K562 (cell line): ENCODE data around the gene ERO1B. TPM values are rescaled to one million over a fixed set of nuclear protein-coding genes. Genes with fewer than 3 reads are reported as not detected.

Source experiments
- BACH1 ChIP-seq: fragments of 200-800 bp; sonication (Bioruptor generic); IDR thresholded peaks from 2 replicates; pipeline ENCODE4 v1.6.1; 2016; ENCODE audit warnings: missing genetic modification characterization, missing compliant biosample characterization
- polyA plus RNA-seq, 8 experiments: library from polyadenylated mRNA; depleted of rRNA in 4 of 8; stranded (reverse) in 5 of 8; unstranded in 3 of 8; fragments of >200 nt; fragmentation: Nextera tagmentation in 2 of 8; fragmentation: Illumina TruSeq in 1 of 8; extraction: Ambion mirVana in 2 of 8; extraction: Trizol in 1 of 8; gene quantifications; 2 replicates each; pipeline versions ENCODE4 v1.2.1 to v1.2.3, GENCODE V29; 2011 to 2014; ENCODE audit warnings: inconsistent platforms in 1 of 8, missing spikeins in 1 of 8
- total RNA-seq, 7 experiments: library from RNA; depleted of rRNA in 6 of 7; stranded (reverse); fragments of >200 nt in 6 of 7; fragmentation: Illumina TruSeq in 2 of 7; extraction: Trizol in 2 of 7; gene quantifications; 2 replicates each; pipeline versions ENCODE4 v1.2.1 to v1.2.3, GENCODE V29; 2011 to 2021; ENCODE audit warnings: low replicate concordance in 1 of 7
- TF ChIP-seq, protein P1 (sequence below): fragments of 450-650 bp; IDR thresholded peaks from 2 replicates; pipeline ENCODE4 v1.6.1; 2017; ENCODE audit warnings: antibody characterized with exemption, mild to moderate bottlenecking
- TF ChIP-seq, protein P2 (sequence below): fragments of 250-450 bp; sonication (Bioruptor Pico); IDR thresholded peaks from 2 replicates; pipeline ENCODE4 v1.4.0; 2020

The ERO1B gene
- total and polyA plus RNA-seq, 9 of the 15 experiments (the other 6 are each of a cell fraction or from before 2014, with no cell fraction given): 0.59 to 6.4 (median 4.2) TPM

DNA sequence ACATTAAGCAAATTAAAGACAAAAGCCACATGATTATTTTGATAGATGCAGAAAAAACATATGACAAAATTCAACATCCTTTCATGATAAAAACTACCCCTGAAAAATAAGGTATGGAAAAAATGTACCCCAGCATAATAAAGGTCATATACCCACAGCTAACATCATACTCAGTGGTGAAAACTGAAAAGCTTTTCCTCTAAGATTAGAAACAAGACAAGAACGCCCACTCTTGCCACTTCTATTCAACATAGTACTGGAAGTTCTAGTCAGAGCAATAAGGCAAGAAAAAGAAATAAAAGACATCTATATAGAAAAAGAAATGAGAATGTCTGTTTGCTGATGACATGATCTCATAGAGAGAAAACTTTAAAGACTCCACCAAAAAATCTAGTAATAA is 20.7 kb downstream of the ERO1B start (continued):
- TF ChIP-seq, protein P1, sequence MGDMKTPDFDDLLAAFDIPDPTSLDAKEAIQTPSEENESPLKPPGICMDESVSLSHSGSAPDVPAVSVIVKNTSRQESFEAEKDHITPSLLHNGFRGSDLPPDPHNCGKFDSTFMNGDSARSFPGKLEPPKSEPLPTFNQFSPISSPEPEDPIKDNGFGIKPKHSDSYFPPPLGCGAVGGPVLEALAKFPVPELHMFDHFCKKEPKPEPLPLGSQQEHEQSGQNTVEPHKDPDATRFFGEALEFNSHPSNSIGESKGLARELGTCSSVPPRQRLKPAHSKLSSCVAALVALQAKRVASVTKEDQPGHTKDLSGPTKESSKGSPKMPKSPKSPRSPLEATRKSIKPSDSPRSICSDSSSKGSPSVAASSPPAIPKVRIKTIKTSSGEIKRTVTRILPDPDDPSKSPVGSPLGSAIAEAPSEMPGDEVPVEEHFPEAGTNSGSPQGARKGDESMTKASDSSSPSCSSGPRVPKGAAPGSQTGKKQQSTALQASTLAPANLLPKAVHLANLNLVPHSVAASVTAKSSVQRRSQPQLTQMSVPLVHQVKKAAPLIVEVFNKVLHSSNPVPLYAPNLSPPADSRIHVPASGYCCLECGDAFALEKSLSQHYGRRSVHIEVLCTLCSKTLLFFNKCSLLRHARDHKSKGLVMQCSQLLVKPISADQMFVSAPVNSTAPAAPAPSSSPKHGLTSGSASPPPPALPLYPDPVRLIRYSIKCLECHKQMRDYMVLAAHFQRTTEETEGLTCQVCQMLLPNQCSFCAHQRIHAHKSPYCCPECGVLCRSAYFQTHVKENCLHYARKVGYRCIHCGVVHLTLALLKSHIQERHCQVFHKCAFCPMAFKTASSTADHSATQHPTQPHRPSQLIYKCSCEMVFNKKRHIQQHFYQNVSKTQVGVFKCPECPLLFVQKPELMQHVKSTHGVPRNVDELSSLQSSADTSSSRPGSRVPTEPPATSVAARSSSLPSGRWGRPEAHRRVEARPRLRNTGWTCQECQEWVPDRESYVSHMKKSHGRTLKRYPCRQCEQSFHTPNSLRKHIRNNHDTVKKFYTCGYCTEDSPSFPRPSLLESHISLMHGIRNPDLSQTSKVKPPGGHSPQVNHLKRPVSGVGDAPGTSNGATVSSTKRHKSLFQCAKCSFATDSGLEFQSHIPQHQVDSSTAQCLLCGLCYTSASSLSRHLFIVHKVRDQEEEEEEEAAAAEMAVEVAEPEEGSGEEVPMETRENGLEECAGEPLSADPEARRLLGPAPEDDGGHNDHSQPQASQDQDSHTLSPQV: no peak
- TF ChIP-seq, protein P2, sequence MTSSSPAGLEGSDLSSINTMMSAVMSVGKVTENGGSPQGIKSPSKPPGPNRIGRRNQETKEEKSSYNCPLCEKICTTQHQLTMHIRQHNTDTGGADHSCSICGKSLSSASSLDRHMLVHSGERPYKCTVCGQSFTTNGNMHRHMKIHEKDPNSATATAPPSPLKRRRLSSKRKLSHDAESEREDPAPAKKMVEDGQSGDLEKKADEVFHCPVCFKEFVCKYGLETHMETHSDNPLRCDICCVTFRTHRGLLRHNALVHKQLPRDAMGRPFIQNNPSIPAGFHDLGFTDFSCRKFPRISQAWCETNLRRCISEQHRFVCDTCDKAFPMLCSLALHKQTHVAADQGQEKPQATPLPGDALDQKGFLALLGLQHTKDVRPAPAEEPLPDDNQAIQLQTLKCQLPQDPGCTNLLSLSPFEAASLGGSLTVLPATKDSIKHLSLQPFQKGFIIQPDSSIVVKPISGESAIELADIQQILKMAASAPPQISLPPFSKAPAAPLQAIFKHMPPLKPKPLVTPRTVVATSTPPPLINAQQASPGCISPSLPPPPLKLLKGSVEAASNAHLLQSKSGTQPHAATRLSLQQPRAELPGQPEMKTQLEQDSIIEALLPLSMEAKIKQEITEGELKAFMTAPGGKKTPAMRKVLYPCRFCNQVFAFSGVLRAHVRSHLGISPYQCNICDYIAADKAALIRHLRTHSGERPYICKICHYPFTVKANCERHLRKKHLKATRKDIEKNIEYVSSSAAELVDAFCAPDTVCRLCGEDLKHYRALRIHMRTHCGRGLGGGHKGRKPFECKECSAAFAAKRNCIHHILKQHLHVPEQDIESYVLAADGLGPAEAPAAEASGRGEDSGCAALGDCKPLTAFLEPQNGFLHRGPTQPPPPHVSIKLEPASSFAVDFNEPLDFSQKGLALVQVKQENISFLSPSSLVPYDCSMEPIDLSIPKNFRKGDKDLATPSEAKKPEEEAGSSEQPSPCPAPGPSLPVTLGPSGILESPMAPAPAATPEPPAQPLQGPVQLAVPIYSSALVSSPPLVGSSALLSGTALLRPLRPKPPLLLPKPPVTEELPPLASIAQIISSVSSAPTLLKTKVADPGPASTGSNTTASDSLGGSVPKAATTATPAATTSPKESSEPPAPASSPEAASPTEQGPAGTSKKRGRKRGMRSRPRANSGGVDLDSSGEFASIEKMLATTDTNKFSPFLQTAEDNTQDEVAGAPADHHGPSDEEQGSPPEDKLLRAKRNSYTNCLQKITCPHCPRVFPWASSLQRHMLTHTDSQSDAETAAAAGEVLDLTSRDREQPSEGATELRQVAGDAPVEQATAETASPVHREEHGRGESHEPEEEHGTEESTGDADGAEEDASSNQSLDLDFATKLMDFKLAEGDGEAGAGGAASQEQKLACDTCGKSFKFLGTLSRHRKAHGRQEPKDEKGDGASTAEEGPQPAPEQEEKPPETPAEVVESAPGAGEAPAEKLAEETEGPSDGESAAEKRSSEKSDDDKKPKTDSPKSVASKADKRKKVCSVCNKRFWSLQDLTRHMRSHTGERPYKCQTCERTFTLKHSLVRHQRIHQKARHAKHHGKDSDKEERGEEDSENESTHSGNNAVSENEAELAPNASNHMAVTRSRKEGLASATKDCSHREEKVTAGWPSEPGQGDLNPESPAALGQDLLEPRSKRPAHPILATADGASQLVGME (CRISPR knock-in tag): no peak
- TF ChIP-seq BACH1 (tag): no peak
